GM20000 (cell line): ENCODE data around the gene AGA.

ENCODE experiments used
- DNase-seq: peaks from one replicate; pipeline ENCODE4 v3.0.0; 2012; ENCODE audit warnings: low spot score
- TF ChIP-seq, protein P1 (sequence below): IDR thresholded peaks from 2 replicates; pipeline ENCODE4 v1.5.1; 2012; ENCODE audit warnings: mild to moderate bottlenecking, control low read depth; ENCODE audit errors: extremely low read depth, missing control alignments

Gene AGA

DNA sequence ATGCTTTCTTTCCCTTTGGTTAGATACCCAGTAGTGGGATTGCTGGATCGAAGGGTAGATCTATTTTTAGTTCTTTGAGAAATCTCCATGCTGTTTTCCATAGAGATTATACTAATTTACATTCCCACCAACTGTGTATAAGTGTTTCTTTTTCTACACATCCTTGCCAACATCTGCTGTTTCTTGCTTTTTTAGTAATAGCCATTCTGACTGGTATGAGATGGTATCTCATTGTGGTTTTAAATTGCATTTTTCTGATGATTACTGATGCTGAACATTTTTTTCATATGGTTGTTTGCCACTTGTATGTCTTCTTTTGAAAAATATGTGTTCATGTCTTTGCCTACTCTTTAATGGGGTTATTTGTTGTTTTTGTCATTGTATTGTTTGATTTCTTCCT, 6.6 kb upstream of the AGA start:
- TF ChIP-seq, protein P1, sequence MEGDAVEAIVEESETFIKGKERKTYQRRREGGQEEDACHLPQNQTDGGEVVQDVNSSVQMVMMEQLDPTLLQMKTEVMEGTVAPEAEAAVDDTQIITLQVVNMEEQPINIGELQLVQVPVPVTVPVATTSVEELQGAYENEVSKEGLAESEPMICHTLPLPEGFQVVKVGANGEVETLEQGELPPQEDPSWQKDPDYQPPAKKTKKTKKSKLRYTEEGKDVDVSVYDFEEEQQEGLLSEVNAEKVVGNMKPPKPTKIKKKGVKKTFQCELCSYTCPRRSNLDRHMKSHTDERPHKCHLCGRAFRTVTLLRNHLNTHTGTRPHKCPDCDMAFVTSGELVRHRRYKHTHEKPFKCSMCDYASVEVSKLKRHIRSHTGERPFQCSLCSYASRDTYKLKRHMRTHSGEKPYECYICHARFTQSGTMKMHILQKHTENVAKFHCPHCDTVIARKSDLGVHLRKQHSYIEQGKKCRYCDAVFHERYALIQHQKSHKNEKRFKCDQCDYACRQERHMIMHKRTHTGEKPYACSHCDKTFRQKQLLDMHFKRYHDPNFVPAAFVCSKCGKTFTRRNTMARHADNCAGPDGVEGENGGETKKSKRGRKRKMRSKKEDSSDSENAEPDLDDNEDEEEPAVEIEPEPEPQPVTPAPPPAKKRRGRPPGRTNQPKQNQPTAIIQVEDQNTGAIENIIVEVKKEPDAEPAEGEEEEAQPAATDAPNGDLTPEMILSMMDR = no peak
- no peak for DNase-seq

DNA sequence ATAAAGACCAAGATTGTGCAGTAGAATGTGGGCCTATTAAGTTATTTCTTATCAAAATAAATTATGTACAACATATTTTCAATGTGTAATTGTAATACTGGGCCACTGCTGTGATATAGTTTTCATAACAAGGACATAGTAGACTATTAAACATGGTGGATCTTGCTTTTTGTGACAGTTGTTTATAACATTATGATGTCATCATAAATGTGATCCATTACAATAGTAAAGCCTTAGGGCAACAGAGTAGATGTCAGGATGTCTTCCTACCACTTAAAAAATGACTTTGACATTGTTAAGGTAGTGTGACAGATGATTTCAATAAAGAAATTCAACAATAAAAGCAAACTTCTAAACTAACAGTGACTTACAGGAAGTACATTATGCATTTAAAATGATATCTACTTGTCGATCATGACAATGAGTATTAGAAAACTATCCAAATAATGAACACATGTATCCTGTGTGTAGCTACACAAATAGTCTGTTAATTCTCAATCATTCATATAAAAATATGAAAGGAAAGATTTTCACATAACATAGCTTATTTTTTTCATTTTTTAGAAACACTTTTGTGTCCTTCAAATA, 5.3 kb upstream of the AGA start:
- DNase-seq = no peak
- TF ChIP-seq, protein P1 = no peak

DNA sequence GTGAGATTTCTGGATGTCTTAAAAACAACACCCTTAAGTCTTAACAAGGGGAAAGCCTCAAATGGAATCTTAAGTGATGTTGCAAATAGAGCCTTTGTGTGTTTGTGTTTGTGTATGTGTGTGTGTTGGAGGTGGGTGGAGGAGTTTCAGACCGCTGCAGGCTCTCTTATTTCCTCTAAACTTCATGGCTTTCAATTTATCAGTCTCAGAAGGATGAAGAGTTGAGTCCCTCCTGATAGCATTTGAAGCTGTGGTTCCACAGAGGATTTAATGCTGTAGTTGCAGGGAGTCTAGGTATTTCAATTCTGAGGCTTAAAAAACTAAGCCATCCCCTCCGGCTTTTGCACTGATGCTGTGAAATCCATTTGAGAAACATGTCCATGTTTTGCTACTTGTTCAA, 4.3 kb upstream of the AGA start:
- TF ChIP-seq, protein P1 = no peak

DNA sequence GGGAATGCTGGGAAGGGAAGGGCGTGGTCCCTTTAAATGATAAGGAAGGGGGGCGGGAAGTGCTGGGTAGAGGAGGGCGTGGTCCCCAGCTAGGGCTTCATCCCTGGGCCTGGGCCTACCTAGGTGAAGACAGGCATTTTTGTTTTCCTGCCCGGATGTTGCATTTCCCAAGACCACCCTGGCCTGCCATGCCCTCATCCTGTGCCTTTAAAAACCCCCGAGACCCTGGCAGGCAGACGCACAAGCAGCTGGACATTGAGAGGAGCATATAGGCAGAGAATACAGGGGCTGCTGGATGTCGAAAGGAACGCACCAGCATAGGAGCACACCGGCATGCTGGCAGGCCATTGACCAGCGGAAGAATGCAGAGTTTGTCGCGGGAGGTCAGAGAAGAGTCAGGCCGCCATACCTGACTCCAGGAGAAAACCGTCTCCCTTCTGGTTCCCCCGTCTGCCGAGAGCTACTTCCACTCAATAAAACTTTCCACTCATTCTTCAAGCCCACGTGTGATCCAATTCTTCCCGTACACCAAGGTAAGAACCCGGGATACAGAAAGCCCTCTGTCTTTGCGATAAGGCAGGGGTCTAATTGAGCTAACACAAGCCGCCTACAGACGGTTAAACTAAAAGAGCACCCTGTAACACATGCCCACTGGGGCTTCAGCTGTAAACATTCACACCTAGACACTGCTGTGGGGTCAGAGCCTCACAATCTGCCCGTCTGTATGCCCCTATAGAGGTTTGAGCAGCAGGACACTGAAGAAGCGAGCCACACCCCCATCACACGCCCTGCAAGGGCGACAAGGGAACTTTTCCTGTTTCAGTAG, 2.9 kb upstream of the AGA start:
- TF ChIP-seq, protein P1 = no peak

More for the DNA sequence above, 4.3 kb upstream of the AGA start:
- DNase-seq = no peak

DNA sequence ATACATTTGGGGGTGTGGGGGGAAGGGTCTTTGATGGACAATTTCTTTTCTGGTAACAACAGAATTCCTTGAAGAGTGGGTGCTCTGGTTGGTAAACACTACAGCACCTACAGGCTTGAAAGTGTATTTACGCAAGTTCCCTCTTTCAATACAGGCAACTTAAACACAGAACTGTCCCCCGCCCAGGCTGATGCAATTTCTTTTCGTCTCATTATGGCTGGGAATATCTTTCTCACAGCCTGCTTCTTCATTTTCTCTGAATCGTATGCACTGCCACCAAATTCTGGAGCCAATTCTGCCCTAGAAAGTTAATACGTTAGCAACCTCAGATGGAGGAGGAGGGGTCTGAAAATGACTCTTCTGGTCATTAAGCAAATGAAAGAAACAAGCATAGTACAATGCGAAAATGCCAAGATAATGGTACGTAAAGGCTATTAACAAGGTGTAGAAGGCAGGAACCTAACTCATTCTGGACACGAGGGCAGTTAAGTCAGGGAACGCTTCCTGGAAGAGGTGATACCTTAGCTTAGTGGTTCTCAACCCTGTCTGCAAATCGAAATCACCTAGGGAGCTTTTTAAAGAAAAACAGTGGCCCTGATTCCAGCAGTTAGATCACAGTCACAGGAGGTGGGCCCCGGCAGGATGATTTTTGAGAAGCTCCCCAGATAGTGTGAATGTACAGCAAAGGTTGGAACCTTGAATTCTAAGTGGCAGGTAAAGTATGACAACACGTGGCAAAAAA, 1.0 kb downstream of the AGA start:
- TF ChIP-seq, protein P1 = no peak
- DNase-seq = peak; percentile 31

More for the DNA sequence above, 2.9 kb upstream of the AGA start:
- no peak for DNase-seq

DNA sequence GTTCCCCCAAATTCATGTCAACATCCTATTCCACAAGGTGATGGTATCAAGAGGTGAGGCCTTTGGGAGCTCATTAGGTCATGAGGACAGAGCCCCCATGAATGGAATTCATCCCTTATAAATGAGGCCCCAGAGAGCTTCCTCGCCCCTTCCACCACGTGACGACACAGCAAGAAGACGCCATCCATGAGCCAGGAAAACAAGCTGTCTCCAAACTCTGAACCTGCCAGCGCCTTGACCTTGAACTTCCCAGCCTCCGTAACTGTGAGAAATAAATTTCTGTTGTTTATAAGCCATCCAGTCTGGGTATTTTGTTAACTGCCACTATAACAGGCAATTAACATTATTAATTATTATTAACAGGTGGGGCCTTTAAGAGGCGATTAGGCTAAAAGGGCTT, 5.8 kb downstream of the AGA start:
- TF ChIP-seq, protein P1 = no peak
- no peak for DNase-seq

DNA sequence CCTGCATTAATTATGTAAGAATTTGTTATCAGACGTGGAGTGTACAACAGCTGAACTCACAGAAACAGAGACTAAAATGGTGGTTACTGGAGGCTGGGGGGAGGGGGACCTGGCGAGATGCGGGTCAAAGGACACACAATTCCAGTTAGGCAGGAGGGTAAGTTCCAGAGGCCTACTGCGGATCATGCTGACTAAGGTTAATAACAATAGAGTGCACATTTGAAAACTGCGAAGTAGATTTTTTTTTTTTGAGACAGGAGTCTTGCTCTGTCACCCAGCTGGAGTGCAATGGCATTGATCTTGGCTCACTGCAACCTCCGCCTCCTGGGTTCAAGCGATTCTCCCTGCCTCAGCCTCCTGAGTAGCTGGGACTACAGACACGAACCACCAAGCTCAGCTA, 7.6 kb downstream of the AGA start:
- TF ChIP-seq, protein P1 = no peak
- no peak for DNase-seq
